Stimulated activated naive B cell treated with anti-CD40 and anti-IgM and Interleukin-4, amounts not matched to agents 10 μg/mL and 1 μg/mL and 100 μg/mL, for 72 hours (primary cell): ENCODE measurements around the gene ZNF862.

Experiments used
- ATAC-seq, 2 donors: fragments of 150-1000 bp; cut with Tn5 transposase; replicated peaks; 2 replicates each; pipeline ENCODE4 v1.10.0; 2021; ENCODE audit warnings: moderate library complexity in 1 of 2
- DNase-seq: peaks from one replicate; pipeline ENCODE4 v3.0.0; 2021
- H3K27ac Mint-ChIP-seq: one replicate; pipeline ENCODE4 v1.8.0; 2022; ENCODE audit warnings: mild to moderate bottlenecking, mixed read lengths
- H3K27me3 Mint-ChIP-seq, 2 donors: one replicate each; pipeline ENCODE4 v1.8.0; 2022; ENCODE audit warnings: mixed read lengths in 2 of 2
- H3K36me3 Mint-ChIP-seq, 2 donors: one replicate each; pipeline ENCODE4 v1.8.0; 2022; ENCODE audit warnings: mixed read lengths in 2 of 2, mild to moderate bottlenecking in 1 of 2
- H3K4me1 Mint-ChIP-seq, 2 donors: one replicate each; pipeline ENCODE4 v1.8.0; 2022; ENCODE audit warnings: mixed read lengths in 2 of 2, mild to moderate bottlenecking in 1 of 2
- H3K4me3 Mint-ChIP-seq, 2 donors: one replicate each; pipeline ENCODE4 v1.8.0; 2022; ENCODE audit warnings: mild to moderate bottlenecking in 2 of 2, mixed read lengths in 2 of 2, moderate library complexity in 1 of 2
- H3K9me3 Mint-ChIP-seq, 2 donors: one replicate each; pipeline ENCODE4 v1.8.0; 2022; ENCODE audit warnings: mixed read lengths in 2 of 2, mild to moderate bottlenecking in 1 of 2

ZNF862 gene

DNA sequence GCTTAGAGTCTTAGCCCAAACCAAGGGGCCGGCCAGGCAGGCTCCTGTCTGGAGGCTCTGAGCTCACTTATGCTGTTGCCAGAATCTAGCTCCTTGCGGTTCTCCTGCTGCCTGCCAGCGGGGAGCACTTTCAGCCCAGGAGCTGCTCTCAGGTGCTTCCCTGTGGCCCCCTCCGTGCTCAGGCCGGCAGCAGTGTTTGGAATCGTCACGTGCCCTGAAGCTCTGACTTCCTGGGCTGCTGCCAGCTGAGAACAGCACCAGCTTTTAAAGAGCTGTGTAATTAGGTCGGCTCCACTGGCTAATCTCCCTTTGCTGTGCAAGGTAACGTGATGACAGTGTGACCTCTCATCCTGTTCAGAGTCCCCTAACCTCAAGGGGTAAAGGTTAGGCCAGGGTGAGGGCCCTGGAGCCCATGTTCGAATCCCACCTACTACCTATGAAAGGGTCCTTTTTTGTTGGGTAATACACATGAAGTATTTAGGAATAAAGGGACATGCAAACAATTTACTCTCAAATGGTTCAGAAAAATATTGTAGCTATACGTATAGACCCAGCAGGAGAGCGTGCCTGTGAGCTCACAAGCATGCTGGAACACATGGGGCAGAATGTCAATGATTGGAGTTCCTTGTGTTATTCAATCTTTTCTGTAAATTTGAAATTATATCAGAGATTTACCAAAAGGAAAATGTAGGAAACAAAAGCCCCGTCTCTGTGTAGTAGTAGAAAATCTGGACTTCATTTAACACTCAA, 16.6 kb downstream of the ZNF862 start:
- no peak overlapping the region for H3K27ac Mint-ChIP-seq
- H3K27me3 Mint-ChIP-seq, result no peaks in the 10 kb centered on the region
- no peak overlapping the region for H3K4me3 Mint-ChIP-seq
- ATAC-seq (no peak), DNase-seq (no peak)
- H3K36me3 Mint-ChIP-seq, result peaks cover 11 to 25% of the 10 kb centered on the region in 2 donors
- no peaks in the 10 kb centered on the region for H3K9me3 Mint-ChIP-seq
- no peaks in the 10 kb centered on the region for H3K4me1 Mint-ChIP-seq

DNA sequence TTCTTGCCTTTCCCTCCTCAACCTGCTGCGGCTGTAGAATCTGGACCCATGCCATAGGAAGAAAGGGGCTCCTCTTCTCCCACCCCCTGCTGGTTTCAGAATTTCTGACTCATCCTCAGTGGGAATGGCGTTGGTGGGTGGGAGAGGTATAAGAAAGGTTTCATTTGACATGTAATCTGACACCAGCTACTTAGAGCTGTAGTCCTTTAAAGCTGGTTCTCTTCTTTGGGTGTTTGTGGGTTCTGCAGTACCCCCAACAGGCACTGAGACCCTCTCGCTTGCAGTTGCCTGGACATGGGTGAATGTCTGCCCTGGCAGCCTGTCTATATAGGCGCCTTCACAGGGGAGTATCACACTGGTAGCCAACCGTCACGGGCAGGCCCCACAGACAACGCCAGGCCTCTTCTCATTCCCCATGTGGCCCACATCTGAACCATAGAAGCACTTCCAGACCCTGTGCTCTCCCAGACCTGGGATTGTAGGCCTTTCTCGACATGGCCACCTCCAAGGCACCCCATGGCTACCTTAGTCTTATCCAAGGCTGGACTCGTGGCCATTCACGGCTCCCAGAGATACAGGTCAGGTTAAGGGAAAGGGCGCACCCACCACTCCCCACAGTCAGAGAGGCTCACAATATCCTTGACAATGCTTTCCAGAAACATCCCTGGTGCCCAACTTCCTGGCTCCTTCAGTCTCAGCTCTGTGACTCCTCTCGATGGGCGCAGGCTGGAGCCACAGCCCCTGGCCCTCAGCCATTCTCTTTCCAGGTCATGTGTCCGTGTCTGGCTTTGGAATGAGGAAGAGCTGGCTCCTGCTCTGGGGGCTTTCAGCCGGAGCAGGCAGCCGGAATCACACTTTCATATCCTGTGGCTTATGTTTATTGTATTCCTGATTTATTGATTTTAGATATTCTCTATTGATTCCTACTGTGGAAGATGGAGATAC, 17.5 kb downstream of the ZNF862 start:
- peaks cover 19 to 31% of the 10 kb centered on the region in 2 donors for H3K36me3 Mint-ChIP-seq
- no peaks in the 10 kb centered on the region for H3K9me3 Mint-ChIP-seq
- H3K4me3 Mint-ChIP-seq, result no peak overlapping the region
- ATAC-seq (no peak), DNase-seq (no peak)
- no peak overlapping the region for H3K27ac Mint-ChIP-seq
- H3K4me1 Mint-ChIP-seq, result no peaks in the 10 kb centered on the region
- H3K27me3 Mint-ChIP-seq, result no peaks in the 10 kb centered on the region

- H3K4me3 Mint-ChIP-seq, result no peak overlapping the region
- no peak for ATAC-seq
- H3K27ac Mint-ChIP-seq, result no peak overlapping the region
- H3K36me3 Mint-ChIP-seq, result peaks cover 25 to 35% of the 10 kb centered on the region in 2 donors
- no peak for DNase-seq
- H3K9me3 Mint-ChIP-seq, result no peaks in the 10 kb centered on the region
- H3K27me3 Mint-ChIP-seq, result no peaks in the 10 kb centered on the region
- no peaks in the 10 kb centered on the region for H3K4me1 Mint-ChIP-seq
Measured at GRCh38 chr7:149856583-149856982, 18.4 kb downstream of the ZNF862 start.

DNA sequence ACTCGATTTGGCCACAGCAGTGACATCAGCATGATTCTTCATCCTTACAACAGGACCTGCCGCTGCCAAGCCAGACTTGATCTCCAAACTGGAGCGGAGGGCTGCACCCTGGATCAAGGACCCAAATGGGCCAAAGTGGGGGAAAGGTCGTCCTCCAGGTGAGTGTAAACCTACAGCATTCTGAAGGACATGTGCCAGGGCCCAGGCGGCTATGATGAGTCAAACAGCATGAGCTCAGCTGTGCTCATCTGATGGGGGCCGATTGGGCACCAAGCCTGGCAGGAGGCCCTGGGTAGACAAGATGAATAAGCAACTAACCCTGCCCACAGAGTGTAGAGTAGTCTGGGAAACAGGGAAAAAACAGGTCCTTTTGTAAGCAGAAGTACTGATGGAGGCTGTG, 21.2 kb downstream of the ZNF862 start:
- Mint-ChIP-seq H3K27ac (no peak overlapping the region), H3K27me3 (no peaks in the 10 kb centered on the region), H3K4me3 (no peak overlapping the region), H3K4me1 (peaks cover 0 to under 1% of the 10 kb centered on the region in 2 donors), H3K9me3 (no peaks in the 10 kb centered on the region), H3K36me3 (peaks cover 28 to 42% of the 10 kb centered on the region in 2 donors)
- no peak for ATAC-seq
- no peak for DNase-seq

DNA sequence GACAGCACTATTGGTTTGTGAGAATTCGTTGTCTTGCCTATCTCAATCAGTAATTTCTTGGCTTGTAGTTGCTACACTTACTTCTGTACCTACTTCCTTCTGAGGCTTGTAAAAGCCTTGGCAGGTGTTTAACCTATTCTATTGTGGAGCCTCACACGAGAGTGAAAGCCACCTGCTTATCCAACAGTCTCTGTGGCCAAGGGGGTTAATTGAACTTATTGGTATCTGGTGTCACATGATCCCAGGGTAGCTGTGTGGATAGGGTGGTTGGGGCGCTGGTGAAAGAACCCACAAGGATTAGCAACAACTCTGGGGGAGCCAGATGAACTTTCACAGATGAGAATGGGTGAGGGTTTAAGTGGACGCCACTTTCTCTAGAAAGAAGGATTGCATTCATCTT, 21.7 kb downstream of the ZNF862 start:
- Mint-ChIP-seq H3K9me3 (no peaks in the 10 kb centered on the region), H3K27me3 (no peaks in the 10 kb centered on the region), H3K36me3 (peaks cover 29 to 44% of the 10 kb centered on the region in 2 donors), H3K4me1 (peaks cover 0 to 1% of the 10 kb centered on the region in 2 donors), H3K27ac (no peak overlapping the region), H3K4me3 (no peak overlapping the region)
- DNase-seq (no peak), ATAC-seq (no peak)

- no peaks in the 10 kb centered on the region for H3K27me3 Mint-ChIP-seq
- no peaks in the 10 kb centered on the region for H3K9me3 Mint-ChIP-seq
- H3K27ac Mint-ChIP-seq, result no peak overlapping the region
- ATAC-seq (no peak), DNase-seq (no peak)
- no peak overlapping the region for H3K4me3 Mint-ChIP-seq
- H3K36me3 Mint-ChIP-seq, result peaks cover 34 to 44% of the 10 kb centered on the region in 2 donors
- H3K4me1 Mint-ChIP-seq, result peaks cover 3 to 4% of the 10 kb centered on the region in 2 donors
Measured at GRCh38 chr7:149860821-149861727, 22.9 kb downstream of the ZNF862 start.

GRCh38 chr7:149861728-149862045, 23.5 kb downstream of the ZNF862 start:
- DNase-seq (no peak), ATAC-seq (no peak)
- Mint-ChIP-seq H3K27me3 (no peaks in the 10 kb centered on the region), H3K9me3 (no peaks in the 10 kb centered on the region), H3K4me1 (peaks cover 4 to 7% of the 10 kb centered on the region in 2 donors), H3K27ac (no peak overlapping the region), H3K36me3 (peaks cover 33 to 40% of the 10 kb centered on the region in 2 donors), H3K4me3 (no peak overlapping the region)

DNA sequence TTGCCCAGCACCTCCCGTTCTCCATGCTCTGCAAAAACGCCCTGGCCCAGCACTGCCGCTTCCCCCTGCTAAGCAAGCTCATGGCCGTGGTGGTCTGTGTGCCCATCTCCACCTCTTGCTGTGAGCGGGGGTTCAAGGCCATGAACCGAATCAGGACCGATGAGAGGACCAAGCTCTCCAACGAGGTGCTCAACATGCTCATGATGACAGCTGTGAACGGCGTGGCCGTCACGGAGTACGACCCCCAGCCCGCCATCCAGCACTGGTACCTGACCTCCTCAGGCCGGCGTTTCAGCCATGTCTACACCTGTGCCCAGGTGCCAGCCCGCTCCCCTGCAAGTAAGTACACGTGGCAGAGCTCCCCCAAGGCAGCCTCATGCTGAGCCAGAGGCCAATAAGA, 24.0 kb downstream of the ZNF862 start:
- Mint-ChIP-seq H3K4me3 (no peak overlapping the region), H3K9me3 (no peaks in the 10 kb centered on the region), H3K27me3 (no peaks in the 10 kb centered on the region), H3K36me3 (peaks cover 34 to 39% of the 10 kb centered on the region in 2 donors), H3K4me1 (peaks cover 5 to 12% of the 10 kb centered on the region in 2 donors), H3K27ac (no peak overlapping the region)
- DNase-seq, result no peak
- ATAC-seq, result no peak

DNA sequence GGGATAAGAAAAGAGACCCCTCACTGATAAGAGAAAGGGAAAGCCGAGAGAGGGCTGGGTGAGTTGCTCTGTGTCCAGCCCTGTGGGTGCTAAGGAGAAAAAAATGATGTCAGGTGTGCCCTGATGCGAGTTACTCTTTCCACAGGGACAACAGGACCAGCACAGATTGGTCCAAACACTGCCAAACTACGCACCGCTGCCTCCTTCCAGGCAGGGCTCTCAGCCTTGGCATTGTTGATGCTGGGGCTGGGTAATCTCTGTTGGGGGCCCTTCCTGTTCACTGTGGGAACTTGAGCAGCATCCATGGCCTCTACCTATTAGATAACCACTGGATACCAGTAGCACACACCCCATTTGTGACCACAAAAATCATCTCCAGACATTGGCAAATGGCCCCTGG, 25.3 kb downstream of the ZNF862 start:
- Mint-ChIP-seq H3K36me3 (peaks cover 34 to 39% of the 10 kb centered on the region in 2 donors), H3K4me1 (peaks cover 5 to 17% of the 10 kb centered on the region in 2 donors)

GRCh38 chr7:149864023-149864422, 25.8 kb downstream of the ZNF862 start:
- H3K4me1 Mint-ChIP-seq, result peaks cover 5 to 22% of the 10 kb centered on the region in 2 donors
- DNase-seq, result no peak
- H3K9me3 Mint-ChIP-seq, result no peaks in the 10 kb centered on the region
- no peak for ATAC-seq
- no peaks in the 10 kb centered on the region for H3K27me3 Mint-ChIP-seq
- no peak overlapping the region for H3K27ac Mint-ChIP-seq
- H3K4me3 Mint-ChIP-seq, result no peak overlapping the region
- peaks cover 34 to 38% of the 10 kb centered on the region in 2 donors for H3K36me3 Mint-ChIP-seq

More for the DNA sequence above, 25.3 kb downstream of the ZNF862 start:
- H3K27me3 Mint-ChIP-seq, result no peaks in the 10 kb centered on the region
- no peak for DNase-seq
- no peak for ATAC-seq
- H3K27ac Mint-ChIP-seq, result no peak overlapping the region
- no peak overlapping the region for H3K4me3 Mint-ChIP-seq
- no peaks in the 10 kb centered on the region for H3K9me3 Mint-ChIP-seq

DNA sequence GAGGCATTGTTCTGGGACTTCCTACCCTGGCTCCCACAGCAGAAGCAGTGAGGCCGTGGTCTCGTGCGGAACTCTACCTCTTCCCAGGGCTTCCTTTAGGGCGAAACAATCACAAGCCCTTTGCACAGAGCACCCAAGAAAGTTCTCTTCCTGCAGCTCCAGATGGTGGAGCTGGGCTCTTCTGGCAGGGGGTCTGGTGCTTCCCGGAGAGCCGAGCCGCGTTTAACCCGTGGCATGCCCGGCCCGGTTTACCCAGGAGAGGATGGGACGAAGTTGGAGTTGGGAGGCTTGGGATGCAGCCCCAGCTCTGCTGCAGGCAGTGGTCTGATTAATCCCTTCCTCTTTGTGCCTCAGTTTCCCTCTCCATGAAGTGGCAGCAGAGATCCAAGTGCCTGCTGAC, 26.6 kb downstream of the ZNF862 start:
- Mint-ChIP-seq H3K4me3 (no peak overlapping the region), H3K27ac (no peak overlapping the region), H3K4me1 (peaks cover 7 to 30% of the 10 kb centered on the region in 2 donors), H3K36me3 (peaks cover 32 to 34% of the 10 kb centered on the region in 2 donors), H3K27me3 (no peaks in the 10 kb centered on the region), H3K9me3 (no peaks in the 10 kb centered on the region)
- DNase-seq (no peak), ATAC-seq (no peak)

DNA sequence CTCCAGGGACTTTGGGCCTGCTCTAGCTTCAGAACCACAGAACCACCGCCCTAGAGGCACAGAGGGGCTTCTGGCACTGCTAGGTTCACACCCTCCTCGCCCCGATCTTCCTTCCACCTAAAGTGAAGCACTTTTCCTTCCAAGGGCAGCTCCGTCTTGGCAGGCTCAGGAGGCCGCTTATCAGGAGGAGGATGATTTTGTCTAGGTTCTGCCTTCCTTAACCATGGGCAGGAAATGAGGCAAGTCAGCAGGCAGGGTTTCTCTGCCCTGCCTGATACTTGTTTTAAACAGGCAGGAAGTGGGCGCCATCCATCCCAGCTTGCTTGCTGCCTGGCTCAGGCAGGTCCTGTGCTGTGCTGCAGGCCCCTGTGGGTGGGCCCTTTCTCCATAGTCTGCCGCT, 27.3 kb downstream of the ZNF862 start:
- ATAC-seq, result peak in 1 of 2 donors; percentile 24
- Mint-ChIP-seq H3K9me3 (no peaks in the 10 kb centered on the region), H3K27me3 (no peaks in the 10 kb centered on the region), H3K27ac (no peak overlapping the region), H3K4me1 (peaks cover 12 to 36% of the 10 kb centered on the region in 2 donors), H3K4me3 (no peak overlapping the region), H3K36me3 (peaks cover 25 to 28% of the 10 kb centered on the region in 2 donors)
- no peak for DNase-seq

DNA sequence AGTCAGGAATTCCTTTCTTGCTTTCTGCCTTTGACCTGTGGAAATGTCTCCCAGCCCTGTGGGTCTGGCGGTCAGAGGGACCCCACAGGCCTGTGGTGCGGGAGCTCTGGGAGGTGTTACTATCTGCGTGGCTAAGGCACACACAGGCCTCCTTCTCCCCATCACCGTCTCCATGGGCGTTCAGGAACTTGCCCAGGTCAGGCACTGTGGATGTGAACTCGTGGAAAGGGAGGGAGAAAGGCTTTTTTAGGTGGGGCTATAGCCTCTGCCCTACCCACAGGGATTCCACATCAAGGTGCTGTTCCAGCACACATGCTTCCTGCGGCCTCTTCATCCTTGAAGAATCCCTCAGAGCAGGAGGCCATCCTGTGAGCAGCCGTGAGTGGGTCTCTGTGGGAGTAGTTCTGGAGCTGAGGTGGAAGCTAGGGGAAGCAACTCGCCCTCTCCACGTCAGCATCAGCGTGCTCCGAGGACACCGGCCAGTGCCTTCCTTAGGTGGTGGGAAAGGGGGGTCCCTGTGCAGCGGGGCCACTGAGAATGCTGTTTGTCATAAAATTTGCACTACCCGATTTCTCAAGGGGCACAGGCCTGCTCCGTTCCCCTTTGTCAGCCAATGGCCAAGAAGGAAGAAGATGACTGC, 28.1 kb downstream of the ZNF862 start:
- no peaks in the 10 kb centered on the region for H3K27me3 Mint-ChIP-seq
- ATAC-seq, result no peak
- DNase-seq, result no peak
- H3K4me1 Mint-ChIP-seq, result peaks cover 14 to 44% of the 10 kb centered on the region in 2 donors
- peaks cover 19 to 24% of the 10 kb centered on the region in 2 donors for H3K36me3 Mint-ChIP-seq
- no peak overlapping the region for H3K4me3 Mint-ChIP-seq
- no peaks in the 10 kb centered on the region for H3K9me3 Mint-ChIP-seq
- no peak overlapping the region for H3K27ac Mint-ChIP-seq
